WTC11 (cell line): ENCODE results near the gene RXRA.

Experiments
- ESRRA ChIP-seq: sonication (generic); formaldehyde crosslinking; IDR thresholded peaks from 2 replicates; pipeline ENCODE4 v1.8.1; 2022; ENCODE audit warnings: mild to moderate bottlenecking, missing genetic modification reagents, borderline replicate concordance
- FOXJ3 ChIP-seq: sonication (generic); formaldehyde crosslinking; IDR thresholded peaks from 2 replicates; pipeline ENCODE4 v1.9.0; 2021; ENCODE audit warnings: missing genetic modification reagents, mild to moderate bottlenecking, borderline replicate concordance
- MYBL2 ChIP-seq: sonication (generic); formaldehyde crosslinking; IDR thresholded peaks from 2 replicates; pipeline ENCODE4 v1.8.1; 2023; ENCODE audit warnings: mild to moderate bottlenecking, moderate library complexity, missing genetic modification reagents
- TCF7 ChIP-seq: sonication (generic); formaldehyde crosslinking; IDR thresholded peaks from 2 replicates; pipeline ENCODE4 v1.8.0; 2022; ENCODE audit warnings: mild to moderate bottlenecking, low read depth, missing genetic modification reagents, moderate library complexity
- TP53 ChIP-seq: sonication (generic); formaldehyde crosslinking; IDR thresholded peaks from 2 replicates; pipeline ENCODE4 v1.8.1; 2023; ENCODE audit warnings: mild to moderate bottlenecking, missing genetic modification reagents
- TF ChIP-seq, protein P1 (sequence below): sonication (generic); formaldehyde crosslinking; IDR thresholded peaks from 2 replicates; pipeline ENCODE4 v1.8.0; 2022; ENCODE audit warnings: mild to moderate bottlenecking, missing genetic modification reagents
- TF ChIP-seq, protein P2 (sequence below): fragments of 200-600 bp; IDR thresholded peaks from 2 replicates; pipeline ENCODE4 v1.8.0; 2022; ENCODE audit warnings: antibody characterized with exemption
- TF ChIP-seq, protein P3 (sequence below): sonication (generic); formaldehyde crosslinking; IDR thresholded peaks from 2 replicates; pipeline ENCODE4 v1.8.1; 2023; ENCODE audit warnings: mild to moderate bottlenecking, missing genetic modification reagents
- TF ChIP-seq, protein P4 (sequence below): sonication (generic); formaldehyde crosslinking; IDR thresholded peaks from 2 replicates; pipeline ENCODE4 v1.8.0; 2022; ENCODE audit warnings: mild to moderate bottlenecking, missing genetic modification reagents
- TF ChIP-seq, protein P5 (sequence below): sonication (generic); formaldehyde crosslinking; IDR thresholded peaks from 2 replicates; pipeline ENCODE4 v1.8.0; 2023; ENCODE audit warnings: missing genetic modification reagents

DNA sequence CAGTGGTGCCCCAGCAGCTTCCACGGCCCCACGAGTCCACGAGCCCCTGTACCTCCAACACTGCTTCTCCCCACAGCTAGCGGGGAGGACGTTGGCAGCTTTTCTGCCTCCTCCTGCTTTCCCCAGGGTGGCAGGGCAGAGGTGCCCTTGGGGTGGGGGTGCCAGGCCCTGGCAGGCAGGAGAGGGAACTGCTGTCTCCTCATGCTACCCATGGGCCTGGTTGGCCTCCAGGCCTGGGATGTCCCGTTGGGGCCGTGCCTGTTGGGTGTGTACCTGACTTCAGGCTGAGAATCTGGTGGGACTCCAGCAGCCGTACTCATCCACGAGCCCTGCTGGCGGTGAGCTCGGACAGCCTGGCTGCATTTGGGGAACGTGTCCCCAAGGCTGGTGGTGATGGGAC, 27.3 kb downstream of the RXRA start:
- no peak for TF ChIP-seq ESRRA (CRISPR knock-in tag)
- TF ChIP-seq MYBL2 = no peak
- TF ChIP-seq TCF7 = no peak
- TF ChIP-seq FOXJ3 (CRISPR knock-in tag) = no peak
- TF ChIP-seq, protein P1, sequence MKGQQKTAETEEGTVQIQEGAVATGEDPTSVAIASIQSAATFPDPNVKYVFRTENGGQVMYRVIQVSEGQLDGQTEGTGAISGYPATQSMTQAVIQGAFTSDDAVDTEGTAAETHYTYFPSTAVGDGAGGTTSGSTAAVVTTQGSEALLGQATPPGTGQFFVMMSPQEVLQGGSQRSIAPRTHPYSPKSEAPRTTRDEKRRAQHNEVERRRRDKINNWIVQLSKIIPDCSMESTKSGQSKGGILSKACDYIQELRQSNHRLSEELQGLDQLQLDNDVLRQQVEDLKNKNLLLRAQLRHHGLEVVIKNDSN = no peak
- TF ChIP-seq, protein P2, sequence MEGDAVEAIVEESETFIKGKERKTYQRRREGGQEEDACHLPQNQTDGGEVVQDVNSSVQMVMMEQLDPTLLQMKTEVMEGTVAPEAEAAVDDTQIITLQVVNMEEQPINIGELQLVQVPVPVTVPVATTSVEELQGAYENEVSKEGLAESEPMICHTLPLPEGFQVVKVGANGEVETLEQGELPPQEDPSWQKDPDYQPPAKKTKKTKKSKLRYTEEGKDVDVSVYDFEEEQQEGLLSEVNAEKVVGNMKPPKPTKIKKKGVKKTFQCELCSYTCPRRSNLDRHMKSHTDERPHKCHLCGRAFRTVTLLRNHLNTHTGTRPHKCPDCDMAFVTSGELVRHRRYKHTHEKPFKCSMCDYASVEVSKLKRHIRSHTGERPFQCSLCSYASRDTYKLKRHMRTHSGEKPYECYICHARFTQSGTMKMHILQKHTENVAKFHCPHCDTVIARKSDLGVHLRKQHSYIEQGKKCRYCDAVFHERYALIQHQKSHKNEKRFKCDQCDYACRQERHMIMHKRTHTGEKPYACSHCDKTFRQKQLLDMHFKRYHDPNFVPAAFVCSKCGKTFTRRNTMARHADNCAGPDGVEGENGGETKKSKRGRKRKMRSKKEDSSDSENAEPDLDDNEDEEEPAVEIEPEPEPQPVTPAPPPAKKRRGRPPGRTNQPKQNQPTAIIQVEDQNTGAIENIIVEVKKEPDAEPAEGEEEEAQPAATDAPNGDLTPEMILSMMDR = no peak
- no peak for TF ChIP-seq TP53 (CRISPR knock-in tag)
- TF ChIP-seq, protein P3, sequence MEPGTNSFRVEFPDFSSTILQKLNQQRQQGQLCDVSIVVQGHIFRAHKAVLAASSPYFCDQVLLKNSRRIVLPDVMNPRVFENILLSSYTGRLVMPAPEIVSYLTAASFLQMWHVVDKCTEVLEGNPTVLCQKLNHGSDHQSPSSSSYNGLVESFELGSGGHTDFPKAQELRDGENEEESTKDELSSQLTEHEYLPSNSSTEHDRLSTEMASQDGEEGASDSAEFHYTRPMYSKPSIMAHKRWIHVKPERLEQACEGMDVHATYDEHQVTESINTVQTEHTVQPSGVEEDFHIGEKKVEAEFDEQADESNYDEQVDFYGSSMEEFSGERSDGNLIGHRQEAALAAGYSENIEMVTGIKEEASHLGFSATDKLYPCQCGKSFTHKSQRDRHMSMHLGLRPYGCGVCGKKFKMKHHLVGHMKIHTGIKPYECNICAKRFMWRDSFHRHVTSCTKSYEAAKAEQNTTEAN (CRISPR knock-in tag) = no peak
- TF ChIP-seq, protein P4, sequence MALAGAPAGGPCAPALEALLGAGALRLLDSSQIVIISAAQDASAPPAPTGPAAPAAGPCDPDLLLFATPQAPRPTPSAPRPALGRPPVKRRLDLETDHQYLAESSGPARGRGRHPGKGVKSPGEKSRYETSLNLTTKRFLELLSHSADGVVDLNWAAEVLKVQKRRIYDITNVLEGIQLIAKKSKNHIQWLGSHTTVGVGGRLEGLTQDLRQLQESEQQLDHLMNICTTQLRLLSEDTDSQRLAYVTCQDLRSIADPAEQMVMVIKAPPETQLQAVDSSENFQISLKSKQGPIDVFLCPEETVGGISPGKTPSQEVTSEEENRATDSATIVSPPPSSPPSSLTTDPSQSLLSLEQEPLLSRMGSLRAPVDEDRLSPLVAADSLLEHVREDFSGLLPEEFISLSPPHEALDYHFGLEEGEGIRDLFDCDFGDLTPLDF (CRISPR knock-in tag) = no peak
- TF ChIP-seq, protein P5, sequence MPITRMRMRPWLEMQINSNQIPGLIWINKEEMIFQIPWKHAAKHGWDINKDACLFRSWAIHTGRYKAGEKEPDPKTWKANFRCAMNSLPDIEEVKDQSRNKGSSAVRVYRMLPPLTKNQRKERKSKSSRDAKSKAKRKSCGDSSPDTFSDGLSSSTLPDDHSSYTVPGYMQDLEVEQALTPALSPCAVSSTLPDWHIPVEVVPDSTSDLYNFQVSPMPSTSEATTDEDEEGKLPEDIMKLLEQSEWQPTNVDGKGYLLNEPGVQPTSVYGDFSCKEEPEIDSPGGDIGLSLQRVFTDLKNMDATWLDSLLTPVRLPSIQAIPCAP = no peak
